ENCODE measurements around the gene ARL15. TPM values are rescaled to one million over a fixed set of nuclear protein-coding genes. Genes with fewer than 3 reads are reported as not detected.

The ARL15 gene
- total RNA-seq, 4 donors from 2014 or later: 13.0 to 52.7 (median 17.1) TPM

- DNase-seq (ENCODE audit: low spot score in 2 of 2): no peak
- H3K9me3 ChIP-seq: peaks cover 0 to 6% (median 0%) of the 10 kb centered on the region in 4 donors
- 74 to 75% methylated on average over 5 of the region's 5 CpGs for WGBS, 2 donors
- TF ChIP-seq POLR2A (IDR thresholded peaks at IDR 0.05) (no peak), EP300 (IDR thresholded peaks at IDR 0.05) (no peak), CTCF (IDR thresholded peaks at IDR 0.05) (no peak)
- no peaks in the 10 kb centered on the region for H3K4me1 ChIP-seq
- H3K27me3 ChIP-seq: no peaks in the 10 kb centered on the region
- no peaks in the 10 kb centered on the region for H3K36me3 ChIP-seq
- H3K27ac ChIP-seq: no peak overlapping the region
- H3K4me3 ChIP-seq: no peak overlapping the region
Observed at GRCh38 chr5:54347221-54347865, 37.0 kb upstream of the ARL15 start.

- no peak for TF ChIP-seq EP300 (IDR thresholded peaks at IDR 0.05)
- TF ChIP-seq CTCF (IDR thresholded peaks at IDR 0.05): no peak
- no peak for TF ChIP-seq POLR2A (IDR thresholded peaks at IDR 0.05)
Observed at GRCh38 chr5:54344653-54345052, 34.3 kb upstream of the ARL15 start.

DNA sequence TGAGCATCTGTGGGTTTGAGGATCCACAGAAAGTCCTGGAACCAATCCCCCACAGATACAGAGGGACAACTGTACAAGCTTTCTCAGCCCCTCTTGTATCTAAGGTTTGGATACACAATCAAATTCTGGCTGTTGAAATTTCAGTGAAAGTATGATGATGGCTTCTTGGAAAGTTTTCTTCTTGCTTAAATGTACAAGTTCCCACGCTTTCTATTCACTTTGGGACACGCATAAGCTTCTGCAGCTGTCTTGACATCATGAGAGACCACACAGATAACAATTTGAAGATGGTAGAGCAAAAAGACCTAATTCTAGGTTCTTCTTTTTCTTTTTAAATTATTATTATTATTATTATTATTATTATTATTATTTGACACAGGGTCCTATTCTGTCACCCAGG is 31.6 kb upstream of the ARL15 start:
- no peak for TF ChIP-seq EP300 (IDR thresholded peaks at IDR 0.05)
- no peak for TF ChIP-seq CTCF (IDR thresholded peaks at IDR 0.05)
- no peak for TF ChIP-seq POLR2A (IDR thresholded peaks at IDR 0.05)
- 81 to 93% methylated on average over 2 of the region's 2 CpGs for WGBS, 2 donors
- no peak overlapping the region for H3K27ac ChIP-seq
- no peaks in the 10 kb centered on the region for H3K27me3 ChIP-seq
- H3K36me3 ChIP-seq: no peaks in the 10 kb centered on the region
- H3K9me3 ChIP-seq: peaks cover 0 to 6% (median 2%) of the 10 kb centered on the region in 4 donors
- no peak for DNase-seq (ENCODE audit: low spot score in 2 of 2)
- no peak overlapping the region for H3K4me3 ChIP-seq
- no peaks in the 10 kb centered on the region for H3K4me1 ChIP-seq

More at GRCh38 chr5:54344653-54345052, 34.3 kb upstream of the ARL15 start:
- Histone ChIP-seq H3K4me1 (no peaks in the 10 kb centered on the region), H3K27ac (no peak overlapping the region), H3K27me3 (no peaks in the 10 kb centered on the region), H3K36me3 (no peaks in the 10 kb centered on the region), H3K4me3 (no peak overlapping the region), H3K9me3 (peaks cover 0 to 6% (median 0%) of the 10 kb centered on the region in 4 donors)
- DNase-seq (ENCODE audit: low spot score in 2 of 2): no peak

DNA sequence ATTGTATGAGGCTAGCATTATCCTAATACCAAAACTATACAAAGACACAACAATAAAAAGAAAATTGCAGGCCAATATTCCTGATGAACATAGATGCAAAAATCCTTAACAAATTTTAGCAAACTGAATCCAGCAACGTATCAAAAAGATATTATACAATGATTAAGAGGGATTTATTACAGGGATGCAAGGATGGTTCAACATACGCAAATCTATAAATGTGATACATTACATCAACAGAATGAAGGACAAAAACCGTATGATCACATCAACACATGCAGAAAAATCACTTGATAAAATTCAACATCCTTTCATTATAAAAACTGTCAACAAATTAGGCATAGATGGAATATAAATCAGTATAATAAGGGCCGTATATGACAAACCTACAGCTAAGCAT is 27.1 kb upstream of the ARL15 start:
- no peak overlapping the region for H3K4me3 ChIP-seq
- no peaks in the 10 kb centered on the region for H3K36me3 ChIP-seq
- H3K27me3 ChIP-seq: no peaks in the 10 kb centered on the region
- WGBS, 2 donors: 68 to 80% methylated on average over 4 of the region's 4 CpGs
- no peaks in the 10 kb centered on the region for H3K4me1 ChIP-seq
- TF ChIP-seq EP300 (IDR thresholded peaks at IDR 0.05) (no peak), CTCF (IDR thresholded peaks at IDR 0.05) (no peak), POLR2A (IDR thresholded peaks at IDR 0.05) (no peak)
- no peak overlapping the region for H3K27ac ChIP-seq
- H3K9me3 ChIP-seq: peaks cover 0 to 33% (median 5%) of the 10 kb centered on the region in 4 donors
- DNase-seq (ENCODE audit: low spot score in 2 of 2): no peak

DNA sequence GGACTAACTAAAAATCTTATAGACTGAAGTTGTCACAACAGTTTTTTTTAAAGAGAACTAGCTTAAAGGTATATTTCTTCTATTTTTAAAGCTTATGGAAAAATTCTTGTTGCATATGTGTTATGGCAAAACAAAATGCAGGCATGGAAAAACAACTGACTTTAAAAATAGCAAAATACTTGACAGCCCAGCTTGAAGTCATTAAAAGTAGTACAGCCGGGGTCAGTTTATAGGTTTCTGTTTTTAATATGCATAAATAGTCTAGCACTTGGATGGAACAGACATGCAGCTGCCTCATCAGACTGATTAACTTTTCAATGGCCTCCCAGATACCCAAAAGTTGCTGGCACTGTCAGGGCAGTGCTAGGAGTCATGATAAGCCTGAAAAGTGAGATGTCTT is 22.3 kb upstream of the ARL15 start:
- H3K27ac ChIP-seq: no peak overlapping the region
- no peaks in the 10 kb centered on the region for H3K27me3 ChIP-seq
- WGBS, 2 donors: 58 to 61% methylated on average over 1 of the region's 1 CpG
- TF ChIP-seq CTCF (IDR thresholded peaks at IDR 0.05): no peak
- no peak for TF ChIP-seq EP300 (IDR thresholded peaks at IDR 0.05)
- no peak for TF ChIP-seq POLR2A (IDR thresholded peaks at IDR 0.05)
- no peak overlapping the region for H3K4me3 ChIP-seq
- no peaks in the 10 kb centered on the region for H3K4me1 ChIP-seq
- no peak for DNase-seq (ENCODE audit: low spot score in 2 of 2)
- H3K9me3 ChIP-seq: peaks cover 0 to 29% (median 4%) of the 10 kb centered on the region in 4 donors
- H3K36me3 ChIP-seq: no peaks in the 10 kb centered on the region
